K562 (cell line): ENCODE measurements around the gene OR52A5. TPM values are rescaled to one million over a fixed set of nuclear protein-coding genes. Genes with fewer than 3 reads are reported as not detected.

Experiments
- BCOR ChIP-seq: fragments of 450-650 bp; IDR thresholded peaks from 2 replicates; pipeline ENCODE4 v1.6.1; 2016
- DNMT1 ChIP-seq: fragments of 450-650 bp; IDR thresholded peaks from 2 replicates; pipeline ENCODE4 v1.6.1; 2016; ENCODE audit warnings: antibody characterized with exemption, mild to moderate bottlenecking
- ELF1 ChIP-seq: fragments of 200-800 bp; sonication (Bioruptor generic); IDR thresholded peaks from 2 replicates; pipeline ENCODE4 v1.6.1; 2016; ENCODE audit warnings: missing genetic modification characterization, missing compliant biosample characterization
- ETS1 ChIP-seq: conservative IDR thresholded peaks from 2 replicates; pipeline ENCODE4 v1.6.1; 2011; ENCODE audit warnings: low read depth, mild to moderate bottlenecking, low read length; ENCODE audit not compliant: control insufficient read depth
- L3MBTL2 ChIP-seq: fragments of 450-650 bp; IDR thresholded peaks from 2 replicates; pipeline ENCODE4 v1.6.1; 2016; ENCODE audit warnings: mild to moderate bottlenecking, moderate library complexity
- MXI1 ChIP-seq: IDR thresholded peaks from 2 replicates; pipeline ENCODE4 v1.6.1; 2011; ENCODE audit warnings: low read depth, mild to moderate bottlenecking, improper control_type of control experiment, low read length
- NFRKB ChIP-seq: fragments of 450-650 bp; IDR thresholded peaks from 2 replicates; pipeline ENCODE4 v1.6.1; 2016; ENCODE audit warnings: low read depth
- NR2C1 ChIP-seq, 2 experiments: fragments of 450-650 bp; IDR thresholded peaks; 2 replicates each; pipeline ENCODE4 v1.6.1; 2017; ENCODE audit warnings: mild to moderate bottlenecking in 2 of 2, antibody characterized with exemption in 1 of 2, inconsistent platforms in 1 of 2, missing compliant biosample characterization in 1 of 2, missing genetic modification characterization in 1 of 2
- NR2F6 ChIP-seq: fragments of 450-650 bp; formaldehyde crosslinking; IDR thresholded peaks from 2 replicates; pipeline ENCODE4 v1.4.0; 2020; ENCODE audit warnings: mild to moderate bottlenecking
- POLR2G ChIP-seq: fragments of 200-400 bp; formaldehyde crosslinking; IDR thresholded peaks from 2 replicates; pipeline ENCODE4 v1.6.1; 2017; ENCODE audit warnings: low read depth, mild to moderate bottlenecking, antibody characterized with exemption, low read length, moderate library complexity
- TBL1XR1 ChIP-seq, 2 experiments: IDR thresholded peaks; 2 replicates each; pipeline ENCODE4 v1.6.1; 2012; ENCODE audit warnings: improper control_type of control experiment in 2 of 2, low read length in 2 of 2, mild to moderate bottlenecking in 1 of 2
- THRA ChIP-seq: fragments of 450-650 bp; IDR thresholded peaks from 2 replicates; pipeline ENCODE4 v1.6.1; 2017; ENCODE audit warnings: mild to moderate bottlenecking, moderate library complexity
- ZC3H4 ChIP-seq: sonication (generic); formaldehyde crosslinking; IDR thresholded peaks from 2 replicates; pipeline ENCODE4 v1.9.0; 2021; ENCODE audit warnings: missing genetic modification reagents, borderline replicate concordance
- ZFP36 ChIP-seq: fragments of 150-350 bp; IDR thresholded peaks from 2 replicates; pipeline ENCODE4 v1.6.1; 2018; ENCODE audit warnings: low read length, low read depth; ENCODE audit not compliant: partially characterized antibody
- ZNF232 ChIP-seq: sonication (generic); formaldehyde crosslinking; IDR thresholded peaks from 2 replicates; pipeline ENCODE4 v1.8.0; 2022; ENCODE audit warnings: mild to moderate bottlenecking, missing genetic modification reagents
- ZNF316 ChIP-seq: fragments of 450-650 bp; IDR thresholded peaks from 2 replicates; pipeline ENCODE4 v1.6.1; 2016
- ZNF57 ChIP-seq: fragments of 450-650 bp; formaldehyde crosslinking; IDR thresholded peaks from 2 replicates; pipeline ENCODE4 v1.4.0; 2020; ENCODE audit warnings: mild to moderate bottlenecking, moderate library complexity
- ZNF77 ChIP-seq: fragments of 250-450 bp; sonication (Bioruptor Pico); IDR thresholded peaks from 2 replicates; pipeline ENCODE4 v1.5.0; 2020
- polyA plus RNA-seq, 8 experiments: library from polyadenylated mRNA; depleted of rRNA in 4 of 8; stranded (reverse) in 5 of 8; unstranded in 3 of 8; fragments of >200 nt; fragmentation: Nextera tagmentation in 2 of 8; fragmentation: Illumina TruSeq in 1 of 8; extraction: Ambion mirVana in 2 of 8; extraction: Trizol in 1 of 8; gene quantifications; 2 replicates each; pipeline versions ENCODE4 v1.2.1 to v1.2.3, GENCODE V29; 2011 to 2014; ENCODE audit warnings: inconsistent platforms in 1 of 8, missing spikeins in 1 of 8
- total RNA-seq, 7 experiments: library from RNA; depleted of rRNA in 6 of 7; stranded (reverse); fragments of >200 nt in 6 of 7; fragmentation: Illumina TruSeq in 2 of 7; extraction: Trizol in 2 of 7; gene quantifications; 2 replicates each; pipeline versions ENCODE4 v1.2.1 to v1.2.3, GENCODE V29; 2011 to 2021; ENCODE audit warnings: low replicate concordance in 1 of 7
- TF ChIP-seq, protein P1 (sequence below): IDR thresholded peaks from 3 replicates; pipeline ENCODE4 v1.6.1; 2011; ENCODE audit warnings: borderline replicate concordance, mild to moderate bottlenecking; ENCODE audit not compliant: insufficient read length, insufficient read depth
- TF ChIP-seq, protein P2 (sequence below): fragments of 450-650 bp; formaldehyde crosslinking; IDR thresholded peaks from 2 replicates; pipeline ENCODE4 v1.4.0; 2020; ENCODE audit warnings: mild to moderate bottlenecking, moderate library complexity
- TF ChIP-seq, protein P3 (sequence below): fragments of 450-650 bp; IDR thresholded peaks from 2 replicates; pipeline ENCODE4 v1.6.1; 2017; ENCODE audit warnings: antibody characterized with exemption, mild to moderate bottlenecking

The OR52A5 gene
- total and polyA plus RNA-seq, 9 of the 15 experiments (the other 6 are each of a cell fraction or from before 2014, with no cell fraction given), result 0.04 to 1.1 (median 0.94) TPM; not detected in 6

- TF ChIP-seq, protein P1, sequence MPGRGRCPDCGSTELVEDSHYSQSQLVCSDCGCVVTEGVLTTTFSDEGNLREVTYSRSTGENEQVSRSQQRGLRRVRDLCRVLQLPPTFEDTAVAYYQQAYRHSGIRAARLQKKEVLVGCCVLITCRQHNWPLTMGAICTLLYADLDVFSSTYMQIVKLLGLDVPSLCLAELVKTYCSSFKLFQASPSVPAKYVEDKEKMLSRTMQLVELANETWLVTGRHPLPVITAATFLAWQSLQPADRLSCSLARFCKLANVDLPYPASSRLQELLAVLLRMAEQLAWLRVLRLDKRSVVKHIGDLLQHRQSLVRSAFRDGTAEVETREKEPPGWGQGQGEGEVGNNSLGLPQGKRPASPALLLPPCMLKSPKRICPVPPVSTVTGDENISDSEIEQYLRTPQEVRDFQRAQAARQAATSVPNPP, result no peak
- TF ChIP-seq, protein P2, sequence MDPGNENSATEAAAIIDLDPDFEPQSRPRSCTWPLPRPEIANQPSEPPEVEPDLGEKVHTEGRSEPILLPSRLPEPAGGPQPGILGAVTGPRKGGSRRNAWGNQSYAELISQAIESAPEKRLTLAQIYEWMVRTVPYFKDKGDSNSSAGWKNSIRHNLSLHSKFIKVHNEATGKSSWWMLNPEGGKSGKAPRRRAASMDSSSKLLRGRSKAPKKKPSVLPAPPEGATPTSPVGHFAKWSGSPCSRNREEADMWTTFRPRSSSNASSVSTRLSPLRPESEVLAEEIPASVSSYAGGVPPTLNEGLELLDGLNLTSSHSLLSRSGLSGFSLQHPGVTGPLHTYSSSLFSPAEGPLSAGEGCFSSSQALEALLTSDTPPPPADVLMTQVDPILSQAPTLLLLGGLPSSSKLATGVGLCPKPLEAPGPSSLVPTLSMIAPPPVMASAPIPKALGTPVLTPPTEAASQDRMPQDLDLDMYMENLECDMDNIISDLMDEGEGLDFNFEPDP (CRISPR knock-in tag), result no peak
- TF ChIP-seq ZNF232 (CRISPR knock-in tag) (no peak), ZNF57 (CRISPR knock-in tag) (no peak), L3MBTL2 (peak; percentile 85), DNMT1 (no peak), MXI1 (0 out of 2 replicates have a peak, but pooled peaks have one; percentile 51), NFRKB (no peak), ZC3H4 (CRISPR knock-in tag) (no peak), ETS1 (no peak; the same call in 1 of the 2 replicates), NR2C1 (IDR thresholded peaks at IDR 0.05) (no peak), NR2C1 (tag; IDR thresholded peaks at IDR 0.05) (peak; percentile 66), NR2F6 (CRISPR knock-in tag) (no peak), ZFP36 (no peak), ZNF77 (CRISPR knock-in tag) (no peak), ELF1 (tag) (no peak), POLR2G (no peak), ZNF316 (no peak), THRA (no peak), BCOR (peak; percentile 65; the same call in 1 of the 2 replicates), TBL1XR1 (IDR thresholded peaks at IDR 0.05; ENCODE audit: low read length in 2 of 2) (peak in 1 of 2 experiments; percentile 84; a peak in 3 of 4 replicates)
- TF ChIP-seq, protein P3, sequence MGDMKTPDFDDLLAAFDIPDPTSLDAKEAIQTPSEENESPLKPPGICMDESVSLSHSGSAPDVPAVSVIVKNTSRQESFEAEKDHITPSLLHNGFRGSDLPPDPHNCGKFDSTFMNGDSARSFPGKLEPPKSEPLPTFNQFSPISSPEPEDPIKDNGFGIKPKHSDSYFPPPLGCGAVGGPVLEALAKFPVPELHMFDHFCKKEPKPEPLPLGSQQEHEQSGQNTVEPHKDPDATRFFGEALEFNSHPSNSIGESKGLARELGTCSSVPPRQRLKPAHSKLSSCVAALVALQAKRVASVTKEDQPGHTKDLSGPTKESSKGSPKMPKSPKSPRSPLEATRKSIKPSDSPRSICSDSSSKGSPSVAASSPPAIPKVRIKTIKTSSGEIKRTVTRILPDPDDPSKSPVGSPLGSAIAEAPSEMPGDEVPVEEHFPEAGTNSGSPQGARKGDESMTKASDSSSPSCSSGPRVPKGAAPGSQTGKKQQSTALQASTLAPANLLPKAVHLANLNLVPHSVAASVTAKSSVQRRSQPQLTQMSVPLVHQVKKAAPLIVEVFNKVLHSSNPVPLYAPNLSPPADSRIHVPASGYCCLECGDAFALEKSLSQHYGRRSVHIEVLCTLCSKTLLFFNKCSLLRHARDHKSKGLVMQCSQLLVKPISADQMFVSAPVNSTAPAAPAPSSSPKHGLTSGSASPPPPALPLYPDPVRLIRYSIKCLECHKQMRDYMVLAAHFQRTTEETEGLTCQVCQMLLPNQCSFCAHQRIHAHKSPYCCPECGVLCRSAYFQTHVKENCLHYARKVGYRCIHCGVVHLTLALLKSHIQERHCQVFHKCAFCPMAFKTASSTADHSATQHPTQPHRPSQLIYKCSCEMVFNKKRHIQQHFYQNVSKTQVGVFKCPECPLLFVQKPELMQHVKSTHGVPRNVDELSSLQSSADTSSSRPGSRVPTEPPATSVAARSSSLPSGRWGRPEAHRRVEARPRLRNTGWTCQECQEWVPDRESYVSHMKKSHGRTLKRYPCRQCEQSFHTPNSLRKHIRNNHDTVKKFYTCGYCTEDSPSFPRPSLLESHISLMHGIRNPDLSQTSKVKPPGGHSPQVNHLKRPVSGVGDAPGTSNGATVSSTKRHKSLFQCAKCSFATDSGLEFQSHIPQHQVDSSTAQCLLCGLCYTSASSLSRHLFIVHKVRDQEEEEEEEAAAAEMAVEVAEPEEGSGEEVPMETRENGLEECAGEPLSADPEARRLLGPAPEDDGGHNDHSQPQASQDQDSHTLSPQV, result peak; percentile 73; the same call in 1 of the 2 replicates
Observed at GRCh38 chr11:5151713-5152153, 13.6 kb upstream of the OR52A5 start (continued).
